GM23338 (cell line): ENCODE data around the gene CNTNAP2. TPM values are rescaled to one million over a fixed set of nuclear protein-coding genes. Genes with fewer than 3 reads are reported as not detected.

ENCODE experiments used
- ATAC-seq: fragments of 200-7000 bp; cut with Tn5 transposase; 3 replicates; pipeline ENCODE4 v1.9.1; 2020
- DNase-seq: peaks from one replicate; pipeline ENCODE4 v3.0.0-alpha.2; 2015; ENCODE audit warnings: low spot score
- H2AFZ ChIP-seq: fragments of 200-600 bp; sonication (generic); 2 replicates; pipeline ENCODE4 v1.8.0; 2016; ENCODE audit warnings: antibody characterized with exemption, mild to moderate bottlenecking, moderate library complexity
- H3F3A ChIP-seq: fragments of 200-600 bp; sonication (generic); replicated peaks from 2 replicates; pipeline ENCODE4 v1.8.0; 2017; ENCODE audit warnings: antibody characterized with exemption, mixed run types, low read depth
- H3K27ac ChIP-seq: fragments of 200-600 bp; sonication (generic); 2 replicates; pipeline ENCODE4 v1.6.1; 2016; ENCODE audit warnings: low read depth
- H3K27me3 ChIP-seq: fragments of 200-600 bp; sonication (generic); 2 replicates; pipeline ENCODE4 v1.8.0; 2016; ENCODE audit warnings: mild to moderate bottlenecking, mixed run types, moderate library complexity; ENCODE audit not compliant: insufficient read depth
- H3K36me3 ChIP-seq: fragments of 200-600 bp; sonication (generic); 2 replicates; pipeline ENCODE4 v1.8.0; 2016; ENCODE audit warnings: mild to moderate bottlenecking; ENCODE audit not compliant: insufficient read depth
- H3K4me1 ChIP-seq: fragments of 200-600 bp; sonication (generic); 2 replicates; pipeline ENCODE4 v1.8.0; 2016; ENCODE audit warnings: mild to moderate bottlenecking, moderate library complexity; ENCODE audit not compliant: insufficient read depth
- H3K4me2 ChIP-seq: fragments of 200-600 bp; sonication (generic); 2 replicates; pipeline ENCODE4 v1.7.1; 2017; ENCODE audit warnings: mixed run types
- H3K4me3 ChIP-seq: fragments of 200-600 bp; sonication (generic); 2 replicates; pipeline ENCODE4 v1.6.1; 2016; ENCODE audit warnings: mixed run types
- H3K79me2 ChIP-seq: fragments of 200-600 bp; sonication (generic); replicated peaks from 2 replicates; pipeline ENCODE4 v1.8.0; 2017; ENCODE audit warnings: mild to moderate bottlenecking; ENCODE audit not compliant: insufficient read depth
- H3K9me2 ChIP-seq: fragments of 200-600 bp; sonication (generic); 2 replicates; pipeline ENCODE4 v1.8.0; 2017; ENCODE audit not compliant: insufficient read depth
- H4K20me1 ChIP-seq: fragments of 200-600 bp; sonication (generic); replicated peaks from 2 replicates; pipeline ENCODE4 v1.8.0; 2017; ENCODE audit warnings: mild to moderate bottlenecking; ENCODE audit not compliant: insufficient read depth
- H3K27ac Mint-ChIP-seq: 2 replicates; pipeline ENCODE4 v1.8.0; 2020; ENCODE audit warnings: inconsistent platforms, mild to moderate bottlenecking, moderate library complexity, mixed read lengths
- H3K27me3 Mint-ChIP-seq: 3 replicates; pipeline ENCODE4 v1.8.0; 2022; ENCODE audit warnings: low read depth, mild to moderate bottlenecking, moderate library complexity, mixed read lengths, inconsistent platforms; ENCODE audit not compliant: insufficient read depth, poor library complexity
- H3K36me3 Mint-ChIP-seq: 3 replicates; pipeline ENCODE4 v1.8.0; 2021; ENCODE audit warnings: low read depth, mild to moderate bottlenecking, inconsistent platforms, moderate library complexity, mixed read lengths
- H3K4me1 Mint-ChIP-seq: 3 replicates; pipeline ENCODE4 v1.8.0; 2020; ENCODE audit warnings: mild to moderate bottlenecking, inconsistent platforms, mixed read lengths
- H3K4me3 Mint-ChIP-seq: 3 replicates; pipeline ENCODE4 v1.8.0; 2021; ENCODE audit warnings: moderate library complexity, mild to moderate bottlenecking, inconsistent platforms, mixed read lengths
- H3K9me3 Mint-ChIP-seq: 3 replicates; pipeline ENCODE4 v1.8.0; 2020; ENCODE audit warnings: moderate library complexity, mild to moderate bottlenecking, inconsistent platforms, mixed read lengths
- CTCF ChIP-seq, 2 experiments: fragments of 200-600 bp in 1 of 2; sonication (generic) in 1 of 2; conservative IDR thresholded peaks; 2 replicates each; pipeline versions ENCODE4 v1.5.1 to v1.6.1; 2016 to 2017; ENCODE audit warnings: antibody characterized with exemption in 2 of 2, low read depth in 2 of 2, mild to moderate bottlenecking in 2 of 2, moderate library complexity in 1 of 2
- EZH2 ChIP-seq: fragments of 200-600 bp; sonication (generic); IDR thresholded peaks from one replicate; pipeline ENCODE4 v1.8.0; 2017; ENCODE audit warnings: antibody characterized with exemption, mild to moderate bottlenecking, low read depth; ENCODE audit not compliant: unreplicated experiment
- EZH2phosphoT487 ChIP-seq: fragments of 200-600 bp; sonication (generic); IDR thresholded peaks from one replicate; pipeline ENCODE4 v1.8.1; 2018; ENCODE audit warnings: antibody characterized with exemption; ENCODE audit not compliant: unreplicated experiment
- JUNB ChIP-seq: IDR thresholded peaks from one replicate; pipeline ENCODE4 v1.6.1; 2016; ENCODE audit warnings: antibody characterized with exemption; ENCODE audit not compliant: unreplicated experiment
- REST ChIP-seq: IDR thresholded peaks from one replicate; pipeline ENCODE4 v1.6.1; 2018; ENCODE audit warnings: antibody characterized with exemption; ENCODE audit not compliant: unreplicated experiment
- STAT1 ChIP-seq: IDR thresholded peaks from one replicate; pipeline ENCODE4 v1.6.1; 2016; ENCODE audit warnings: antibody characterized with exemption; ENCODE audit not compliant: unreplicated experiment
- ZNF114 ChIP-seq: fragments of 250-450 bp; sonication (Bioruptor Pico); IDR thresholded peaks from 2 replicates; pipeline ENCODE4 v1.5.0; 2020; ENCODE audit warnings: mild to moderate bottlenecking, moderate library complexity
- ZNF331 ChIP-seq: fragments of 250-450 bp; sonication (Bioruptor Pico); IDR thresholded peaks from 2 replicates; pipeline ENCODE4 v1.5.0; 2020; ENCODE audit warnings: low read depth, mild to moderate bottlenecking, moderate library complexity
- polyA plus RNA-seq: library from polyadenylated mRNA; unstranded; fragments of >200 nt; fragmentation: Nextera tagmentation; extraction: Ambion mirVana; gene quantifications from 2 replicates; pipeline ENCODE4 v1.2.1, GENCODE V29; 2016
- total RNA-seq: library from RNA; depleted of rRNA; stranded (reverse); fragments of >200 nt; shearing (Covaris generic); gene quantifications from 2 replicates; pipeline ENCODE4 v1.2.3, GENCODE V29; 2014
- TF ChIP-seq, protein P1 (sequence below): IDR thresholded peaks from 2 replicates; pipeline ENCODE4 v1.6.1; 2016; ENCODE audit warnings: antibody characterized with exemption
- TF ChIP-seq, protein P2 (sequence below): fragments of 250-450 bp; sonication (Bioruptor Pico); IDR thresholded peaks from 2 replicates; pipeline ENCODE4 v1.5.0; 2020; ENCODE audit warnings: mild to moderate bottlenecking, moderate library complexity

The CNTNAP2 gene
- total and polyA plus RNA-seq, 2 experiments from 2014 or later, result 38.2 to 61.3 TPM

DNA sequence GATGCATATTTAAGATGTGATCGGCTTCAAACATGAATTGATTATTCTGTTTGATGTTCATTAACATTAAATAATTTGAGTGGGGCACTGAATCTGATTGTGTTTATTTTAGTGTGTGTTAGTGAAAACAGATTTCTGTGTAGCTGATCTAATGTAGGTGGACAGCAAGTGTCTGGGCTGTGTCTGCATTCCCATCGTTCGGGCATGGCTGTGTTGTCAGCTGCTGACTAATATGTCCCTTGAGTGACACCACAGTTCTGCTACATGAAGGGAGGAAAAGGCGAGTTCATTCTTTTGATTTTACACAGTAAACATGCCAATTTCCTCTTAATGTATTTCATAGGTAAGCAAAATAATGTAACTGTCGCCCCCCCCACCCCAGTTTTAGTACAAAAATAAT is 203.0 kb downstream of the CNTNAP2 start (continued):
- TF ChIP-seq REST (no peak), ZNF331 (CRISPR knock-in tag) (no peak), CTCF (conservative IDR thresholded peaks at IDR 0.05; ENCODE audit: low read depth in 2 of 2) (no peak), EZH2phosphoT487 (no peak), EZH2 (no peak), JUNB (no peak), STAT1 (no peak)

- H3K27me3 ChIP-seq, result no peaks in the 10 kb centered on the region
- H3K4me1 ChIP-seq, result no peaks in the 10 kb centered on the region
- DNase-seq, result peak; percentile 4
- 0 out of 2 replicates have a peak, but pooled peaks cover 3% of the 10 kb centered on the region for H3K36me3 ChIP-seq
- H3K27me3 Mint-ChIP-seq, result peaks cover 2% of the 10 kb centered on the region
- no peak overlapping the region for H3K4me3 Mint-ChIP-seq
- no peaks in the 10 kb centered on the region for H3K9me2 ChIP-seq
- no peaks in the 10 kb centered on the region; the same call in 2 of the 3 replicates for H3K4me1 Mint-ChIP-seq
- H4K20me1 ChIP-seq, result no peaks in the 10 kb centered on the region
- no peaks in the 10 kb centered on the region for H3K79me2 ChIP-seq
- H3K9me3 Mint-ChIP-seq, result peaks cover 2% of the 10 kb centered on the region; the same call in 1 of the 3 replicates
- no peak overlapping the region for H3K4me3 ChIP-seq
- H3F3A ChIP-seq, result no peaks in the 10 kb centered on the region
- no peaks in the 10 kb centered on the region for H3K36me3 Mint-ChIP-seq
- H3K27ac ChIP-seq, result no peak overlapping the region
- no peak overlapping the region for H3K4me2 ChIP-seq
- peak overlapping the region; percentile 78; the same call in 1 of the 2 replicates for H2AFZ ChIP-seq
- ATAC-seq, result peak; percentile 50; the same call in 2 of the 3 replicates
- no peak overlapping the region for H3K27ac Mint-ChIP-seq
- TF ChIP-seq ZNF331 (CRISPR knock-in tag) (no peak), ZNF114 (CRISPR knock-in tag) (no peak)
- TF ChIP-seq, protein P1, sequence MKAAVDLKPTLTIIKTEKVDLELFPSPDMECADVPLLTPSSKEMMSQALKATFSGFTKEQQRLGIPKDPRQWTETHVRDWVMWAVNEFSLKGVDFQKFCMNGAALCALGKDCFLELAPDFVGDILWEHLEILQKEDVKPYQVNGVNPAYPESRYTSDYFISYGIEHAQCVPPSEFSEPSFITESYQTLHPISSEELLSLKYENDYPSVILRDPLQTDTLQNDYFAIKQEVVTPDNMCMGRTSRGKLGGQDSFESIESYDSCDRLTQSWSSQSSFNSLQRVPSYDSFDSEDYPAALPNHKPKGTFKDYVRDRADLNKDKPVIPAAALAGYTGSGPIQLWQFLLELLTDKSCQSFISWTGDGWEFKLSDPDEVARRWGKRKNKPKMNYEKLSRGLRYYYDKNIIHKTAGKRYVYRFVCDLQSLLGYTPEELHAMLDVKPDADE, result no peak
- TF ChIP-seq, protein P2, sequence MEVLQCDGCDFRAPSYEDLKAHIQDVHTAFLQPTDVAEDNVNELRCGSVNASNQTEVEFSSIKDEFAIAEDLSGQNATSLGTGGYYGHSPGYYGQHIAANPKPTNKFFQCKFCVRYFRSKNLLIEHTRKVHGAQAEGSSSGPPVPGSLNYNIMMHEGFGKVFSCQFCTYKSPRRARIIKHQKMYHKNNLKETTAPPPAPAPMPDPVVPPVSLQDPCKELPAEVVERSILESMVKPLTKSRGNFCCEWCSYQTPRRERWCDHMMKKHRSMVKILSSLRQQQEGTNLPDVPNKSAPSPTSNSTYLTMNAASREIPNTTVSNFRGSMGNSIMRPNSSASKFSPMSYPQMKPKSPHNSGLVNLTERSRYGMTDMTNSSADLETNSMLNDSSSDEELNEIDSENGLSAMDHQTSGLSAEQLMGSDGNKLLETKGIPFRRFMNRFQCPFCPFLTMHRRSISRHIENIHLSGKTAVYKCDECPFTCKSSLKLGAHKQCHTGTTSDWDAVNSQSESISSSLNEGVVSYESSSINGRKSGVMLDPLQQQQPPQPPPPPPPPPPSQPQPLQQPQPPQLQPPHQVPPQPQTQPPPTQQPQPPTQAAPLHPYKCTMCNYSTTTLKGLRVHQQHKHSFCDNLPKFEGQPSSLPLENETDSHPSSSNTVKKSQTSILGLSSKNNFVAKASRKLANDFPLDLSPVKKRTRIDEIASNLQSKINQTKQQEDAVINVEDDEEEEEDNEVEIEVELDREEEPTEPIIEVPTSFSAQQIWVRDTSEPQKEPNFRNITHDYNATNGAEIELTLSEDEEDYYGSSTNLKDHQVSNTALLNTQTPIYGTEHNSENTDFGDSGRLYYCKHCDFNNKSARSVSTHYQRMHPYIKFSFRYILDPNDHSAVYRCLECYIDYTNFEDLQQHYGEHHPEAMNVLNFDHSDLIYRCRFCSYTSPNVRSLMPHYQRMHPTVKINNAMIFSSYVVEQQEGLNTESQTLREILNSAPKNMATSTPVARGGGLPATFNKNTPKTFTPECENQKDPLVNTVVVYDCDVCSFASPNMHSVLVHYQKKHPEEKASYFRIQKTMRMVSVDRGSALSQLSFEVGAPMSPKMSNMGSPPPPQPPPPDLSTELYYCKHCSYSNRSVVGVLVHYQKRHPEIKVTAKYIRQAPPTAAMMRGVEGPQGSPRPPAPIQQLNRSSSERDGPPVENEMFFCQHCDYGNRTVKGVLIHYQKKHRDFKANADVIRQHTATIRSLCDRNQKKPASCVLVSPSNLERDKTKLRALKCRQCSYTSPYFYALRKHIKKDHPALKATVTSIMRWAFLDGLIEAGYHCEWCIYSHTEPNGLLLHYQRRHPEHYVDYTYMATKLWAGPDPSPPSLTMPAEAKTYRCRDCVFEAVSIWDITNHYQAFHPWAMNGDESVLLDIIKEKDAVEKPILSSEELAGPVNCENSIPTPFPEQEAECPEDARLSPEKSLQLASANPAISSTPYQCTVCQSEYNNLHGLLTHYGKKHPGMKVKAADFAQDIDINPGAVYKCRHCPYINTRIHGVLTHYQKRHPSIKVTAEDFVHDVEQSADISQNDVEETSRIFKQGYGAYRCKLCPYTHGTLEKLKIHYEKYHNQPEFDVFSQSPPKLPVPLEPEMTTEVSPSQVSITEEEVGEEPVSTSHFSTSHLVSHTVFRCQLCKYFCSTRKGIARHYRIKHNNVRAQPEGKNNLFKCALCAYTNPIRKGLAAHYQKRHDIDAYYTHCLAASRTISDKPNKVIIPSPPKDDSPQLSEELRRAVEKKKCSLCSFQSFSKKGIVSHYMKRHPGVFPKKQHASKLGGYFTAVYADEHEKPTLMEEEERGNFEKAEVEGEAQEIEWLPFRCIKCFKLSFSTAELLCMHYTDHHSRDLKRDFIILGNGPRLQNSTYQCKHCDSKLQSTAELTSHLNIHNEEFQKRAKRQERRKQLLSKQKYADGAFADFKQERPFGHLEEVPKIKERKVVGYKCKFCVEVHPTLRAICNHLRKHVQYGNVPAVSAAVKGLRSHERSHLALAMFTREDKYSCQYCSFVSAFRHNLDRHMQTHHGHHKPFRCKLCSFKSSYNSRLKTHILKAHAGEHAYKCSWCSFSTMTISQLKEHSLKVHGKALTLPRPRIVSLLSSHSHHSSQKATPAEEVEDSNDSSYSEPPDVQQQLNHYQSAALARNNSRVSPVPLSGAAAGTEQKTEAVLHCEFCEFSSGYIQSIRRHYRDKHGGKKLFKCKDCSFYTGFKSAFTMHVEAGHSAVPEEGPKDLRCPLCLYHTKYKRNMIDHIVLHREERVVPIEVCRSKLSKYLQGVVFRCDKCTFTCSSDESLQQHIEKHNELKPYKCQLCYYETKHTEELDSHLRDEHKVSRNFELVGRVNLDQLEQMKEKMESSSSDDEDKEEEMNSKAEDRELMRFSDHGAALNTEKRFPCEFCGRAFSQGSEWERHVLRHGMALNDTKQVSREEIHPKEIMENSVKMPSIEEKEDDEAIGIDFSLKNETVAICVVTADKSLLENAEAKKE, result no peak
Measured at GRCh38 chr7:146321301-146321700, 204.7 kb downstream of the CNTNAP2 start.
